Body of pancreas (tissue), 4 donors: Measurements from ENCODE around the gene FAM185A. TPM values are rescaled to one million over a fixed set of nuclear protein-coding genes. Genes with fewer than 3 reads are reported as not detected.
A peak's percentile ranks its signal among the peaks of the same experiment; 100 is the strongest.
"Not testable (repeated sequence)": the region's sequence is repeated elsewhere in the genome, so short reads cannot be mapped to it uniquely, and the experiment has no call there.

Source experiments
- ATAC-seq: fragments of 150-250 bp; one replicate; pipeline ENCODE4 v1.9.1; 2016
- DNase-seq, 4 donors: peaks; one replicate each; pipeline ENCODE4 v3.0.0-alpha.2; 2019
- H3K27ac ChIP-seq, 4 donors: fragments of 200-600 bp; sonication (generic); 1 replicate in 3 of 4; 2 replicates in 1 of 4; pipeline versions ENCODE4 v1.5.1 to v1.6.1; 2016 to 2019; ENCODE audit warnings: mild to moderate bottlenecking in 1 of 4, mixed read lengths in 1 of 4, moderate library complexity in 1 of 4
- H3K27me3 ChIP-seq, 2 donors: fragments of 200-600 bp; sonication (generic); one replicate each; pipeline ENCODE4 v1.6.0; 2016; ENCODE audit warnings: mild to moderate bottlenecking in 1 of 2
- H3K36me3 ChIP-seq, 2 donors: fragments of 200-600 bp; sonication (generic); replicated peaks in 1 of 2; 2 replicates each; pipeline ENCODE4 v1.5.1; 2016; ENCODE audit warnings: low read depth in 2 of 2; ENCODE audit not compliant: insufficient read depth in 1 of 2
- H3K4me1 ChIP-seq: fragments of 200-600 bp; sonication (generic); one replicate; pipeline ENCODE4 v1.6.0; 2016
- H3K4me3 ChIP-seq, 2 donors: fragments of 200-600 bp; sonication (generic); 1 replicate in 1 of 2; 2 replicates in 1 of 2; pipeline ENCODE4 v1.5.1; 2016 to 2019
- H3K9me3 ChIP-seq, 3 donors: fragments of 200-600 bp; sonication (generic); 1 replicate in 2 of 3; 2 replicates in 1 of 3; pipeline ENCODE4 v1.5.1; 2016
- CTCF ChIP-seq, 7 experiments: fragments of 450-650 bp in 4 of 7; fragments of 200-600 bp in 3 of 7; sonication (generic) in 3 of 7; IDR thresholded peaks; one replicate each; pipeline ENCODE4 v1.5.1; 2016 to 2019; ENCODE audit warnings: antibody characterized with exemption in 7 of 7
- POLR2A ChIP-seq, 3 donors: fragments of 450-650 bp; IDR thresholded peaks; one replicate each; pipeline ENCODE4 v1.6.1; 2016; ENCODE audit warnings: antibody characterized with exemption in 3 of 3, mild to moderate bottlenecking in 2 of 3
- WGBS, 2 donors: methylation state at CpG; one replicate each; pipeline ENCODE4 v1.1.5; 2017; 5-methylcytosine and 5-hydroxymethylcytosine counted together
- intact Hi-C: fragments of 100-400 bp; cut with DNase I; formaldehyde crosslinking; loops from one replicate; pipeline ENCODE4 v1.15.1; 2023
- total RNA-seq, 2 donors: library from RNA; depleted of rRNA; stranded (reverse); fragments of >200 nt; gene quantifications; one replicate each; pipeline ENCODE4 v1.1.0, GENCODE V29; 2016

The FAM185A gene
- 10 to 100 TPM; 19.7 to 21.4 TPM for total RNA-seq

- intact Hi-C loops, H3K27me3 ChIP-seq, H3K36me3 ChIP-seq, H3K9me3 ChIP-seq: not testable (repeated sequence)
- Histone ChIP-seq H3K27ac (peak within 1 kb of the TSS; percentile 27 to 86 (median 66)), H3K4me3 (peak within 1 kb of the TSS; percentile 36), H3K4me1 (peaks cover 20% of the 10 kb centered on the region)
- 0 to 1% methylated on average over 13 to 42 of the region's 47 CpGs for WGBS, 2 donors
- ATAC-seq (peak; percentile 99), DNase-seq (peak; percentile 98 to 100 (median 99))
- TF ChIP-seq CTCF (IDR thresholded peaks at IDR 0.05) (peak in 1 of 7 experiments; percentile 1), POLR2A (IDR thresholded peaks at IDR 0.05) (peak; percentile 20 to 65 (median 62))
These were observed at the start of gene FAM185A for GRCh38 chr7:102748605-102749444. Gene FAM185A (plus strand): TSS chr7:102748999. CDS start chr7:102749208, 209 bp downstream.

GRCh38 chr7:102713011-102713690 lies 35.6 kb upstream of the FAM185A start:
- H3K27me3 ChIP-seq, H3K4me3 ChIP-seq, H3K9me3 ChIP-seq, H3K4me1 ChIP-seq, intact Hi-C loops, DNase-seq, ATAC-seq, H3K36me3 ChIP-seq, H3K27ac ChIP-seq: not testable (repeated sequence)
- 43 to 44% methylated on average over 5 of the region's 5 CpGs for WGBS, 2 donors

GRCh38 chr7:102713691-102714080 lies 35.1 kb upstream of the FAM185A start:
- WGBS, 2 donors = no CpG with 5 or more reads among the region's 1 CpG
- H3K27me3 ChIP-seq, H3K4me1 ChIP-seq, H3K9me3 ChIP-seq, DNase-seq, intact Hi-C loops, H3K4me3 ChIP-seq, ATAC-seq, H3K27ac ChIP-seq, H3K36me3 ChIP-seq: not testable (repeated sequence)

- WGBS, 2 donors = 55 to 64% methylated on average over 6 of the region's 6 CpGs
- ATAC-seq, H3K27me3 ChIP-seq, H3K36me3 ChIP-seq, H3K9me3 ChIP-seq, DNase-seq, H3K4me3 ChIP-seq, H3K4me1 ChIP-seq, H3K27ac ChIP-seq, intact Hi-C loops: not testable (repeated sequence)
These were observed 33.9 kb upstream of the FAM185A start for GRCh38 chr7:102714774-102715522.

GRCh38 chr7:102715718-102716117 lies 33.1 kb upstream of the FAM185A start:
- DNase-seq, H3K9me3 ChIP-seq, H3K27me3 ChIP-seq, H3K4me1 ChIP-seq, H3K4me3 ChIP-seq, ATAC-seq, H3K27ac ChIP-seq, H3K36me3 ChIP-seq, intact Hi-C loops: not testable (repeated sequence)
- 69 to 83% methylated on average over 1 to 3 of the region's 3 CpGs for WGBS, 2 donors

- H3K4me3 ChIP-seq, H3K27me3 ChIP-seq, H3K27ac ChIP-seq, ATAC-seq, H3K9me3 ChIP-seq, intact Hi-C loops, DNase-seq, H3K4me1 ChIP-seq, H3K36me3 ChIP-seq: not testable (repeated sequence)
These were observed 30.3 kb upstream of the FAM185A start for GRCh38 chr7:102718491-102718890.

GRCh38 chr7:102726170-102726569 lies 22.6 kb upstream of the FAM185A start:
- ATAC-seq, H3K4me1 ChIP-seq, H3K4me3 ChIP-seq, DNase-seq, H3K27me3 ChIP-seq, H3K9me3 ChIP-seq, H3K27ac ChIP-seq, intact Hi-C loops, H3K36me3 ChIP-seq: not testable (repeated sequence)
- 70 to 87% methylated on average over 5 of the region's 5 CpGs for WGBS, 2 donors

GRCh38 chr7:102729670-102730069 lies 19.1 kb upstream of the FAM185A start:
- H3K27ac ChIP-seq, H3K4me3 ChIP-seq, ATAC-seq, H3K9me3 ChIP-seq, H3K27me3 ChIP-seq, DNase-seq, H3K4me1 ChIP-seq, H3K36me3 ChIP-seq, intact Hi-C loops: not testable (repeated sequence)
- whole genome bisulfite sequencing, 2 donors = 50 to 66% methylated on average over 1 to 2 of the region's 2 CpGs

GRCh38 chr7:102730431-102730830 lies 18.4 kb upstream of the FAM185A start:
- H3K27ac ChIP-seq, intact Hi-C loops, H3K4me1 ChIP-seq, H3K9me3 ChIP-seq, H3K4me3 ChIP-seq, H3K36me3 ChIP-seq, DNase-seq, H3K27me3 ChIP-seq, ATAC-seq: not testable (repeated sequence)
- 77 to 81% methylated on average over 2 to 3 of the region's 3 CpGs for WGBS, 2 donors

- 37 to 38% methylated on average over 2 of the region's 4 CpGs for WGBS, 2 donors
- H3K27ac ChIP-seq, H3K9me3 ChIP-seq, H3K27me3 ChIP-seq, intact Hi-C loops, H3K36me3 ChIP-seq, DNase-seq, H3K4me1 ChIP-seq, ATAC-seq, H3K4me3 ChIP-seq: not testable (repeated sequence)
These were observed 6.6 kb upstream of the FAM185A start for GRCh38 chr7:102742002-102742771.
